WI38 (cell line): ENCODE data around the gene NUDT22.

Experiments used
- H3K4me3 ChIP-seq: 2 replicates; pipeline ENCODE4 v1.5.1; 2011; ENCODE audit warnings: low read depth, mild to moderate bottlenecking, control low read depth, low read length
- TF ChIP-seq, protein P1 (sequence below): IDR thresholded peaks from 2 replicates; pipeline ENCODE4 v1.5.1; 2012; ENCODE audit warnings: low read depth, mild to moderate bottlenecking, control low read depth, low read length

Gene NUDT22

DNA sequence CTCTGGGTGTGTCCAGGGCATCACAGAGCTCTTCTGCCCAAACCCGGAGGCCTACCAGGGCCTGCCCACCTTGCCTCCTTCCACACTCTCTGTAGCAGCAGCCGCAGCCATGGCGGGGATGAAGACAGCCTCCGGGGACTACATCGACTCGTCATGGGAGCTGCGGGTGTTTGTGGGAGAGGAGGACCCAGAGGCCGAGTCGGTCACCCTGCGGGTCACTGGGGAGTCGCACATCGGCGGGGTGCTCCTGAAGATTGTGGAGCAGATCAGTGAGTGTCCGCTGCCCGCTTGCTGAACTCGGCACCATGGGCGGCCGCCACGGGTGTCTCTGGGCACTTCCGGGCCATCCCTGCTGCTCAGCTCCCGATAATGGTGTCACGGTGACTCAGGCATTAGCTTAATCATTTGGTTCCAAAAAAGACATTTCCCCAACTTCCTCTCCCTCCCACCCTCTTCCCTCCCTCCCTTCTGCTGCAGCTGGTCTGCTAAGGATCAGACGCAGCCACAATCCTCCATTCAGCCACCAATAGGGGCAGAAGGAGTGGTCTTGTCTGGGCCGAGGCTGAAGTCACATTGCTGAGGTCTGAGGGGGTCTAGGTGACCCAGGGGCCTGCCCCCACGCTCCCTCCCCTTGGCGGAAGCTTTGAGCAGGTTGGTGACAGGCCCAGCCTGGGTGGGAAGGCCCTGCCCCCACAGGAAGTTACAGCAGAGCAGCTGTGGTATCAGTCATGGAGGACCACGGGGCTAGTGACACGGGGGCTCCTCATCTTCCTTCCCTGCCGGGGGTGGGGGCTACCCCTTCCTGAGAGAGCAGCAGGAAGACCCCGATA lies 18.6 kb upstream of the NUDT22 start:
- TF ChIP-seq, protein P1, sequence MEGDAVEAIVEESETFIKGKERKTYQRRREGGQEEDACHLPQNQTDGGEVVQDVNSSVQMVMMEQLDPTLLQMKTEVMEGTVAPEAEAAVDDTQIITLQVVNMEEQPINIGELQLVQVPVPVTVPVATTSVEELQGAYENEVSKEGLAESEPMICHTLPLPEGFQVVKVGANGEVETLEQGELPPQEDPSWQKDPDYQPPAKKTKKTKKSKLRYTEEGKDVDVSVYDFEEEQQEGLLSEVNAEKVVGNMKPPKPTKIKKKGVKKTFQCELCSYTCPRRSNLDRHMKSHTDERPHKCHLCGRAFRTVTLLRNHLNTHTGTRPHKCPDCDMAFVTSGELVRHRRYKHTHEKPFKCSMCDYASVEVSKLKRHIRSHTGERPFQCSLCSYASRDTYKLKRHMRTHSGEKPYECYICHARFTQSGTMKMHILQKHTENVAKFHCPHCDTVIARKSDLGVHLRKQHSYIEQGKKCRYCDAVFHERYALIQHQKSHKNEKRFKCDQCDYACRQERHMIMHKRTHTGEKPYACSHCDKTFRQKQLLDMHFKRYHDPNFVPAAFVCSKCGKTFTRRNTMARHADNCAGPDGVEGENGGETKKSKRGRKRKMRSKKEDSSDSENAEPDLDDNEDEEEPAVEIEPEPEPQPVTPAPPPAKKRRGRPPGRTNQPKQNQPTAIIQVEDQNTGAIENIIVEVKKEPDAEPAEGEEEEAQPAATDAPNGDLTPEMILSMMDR: no peak
- H3K4me3 ChIP-seq: no peak overlapping the region

DNA sequence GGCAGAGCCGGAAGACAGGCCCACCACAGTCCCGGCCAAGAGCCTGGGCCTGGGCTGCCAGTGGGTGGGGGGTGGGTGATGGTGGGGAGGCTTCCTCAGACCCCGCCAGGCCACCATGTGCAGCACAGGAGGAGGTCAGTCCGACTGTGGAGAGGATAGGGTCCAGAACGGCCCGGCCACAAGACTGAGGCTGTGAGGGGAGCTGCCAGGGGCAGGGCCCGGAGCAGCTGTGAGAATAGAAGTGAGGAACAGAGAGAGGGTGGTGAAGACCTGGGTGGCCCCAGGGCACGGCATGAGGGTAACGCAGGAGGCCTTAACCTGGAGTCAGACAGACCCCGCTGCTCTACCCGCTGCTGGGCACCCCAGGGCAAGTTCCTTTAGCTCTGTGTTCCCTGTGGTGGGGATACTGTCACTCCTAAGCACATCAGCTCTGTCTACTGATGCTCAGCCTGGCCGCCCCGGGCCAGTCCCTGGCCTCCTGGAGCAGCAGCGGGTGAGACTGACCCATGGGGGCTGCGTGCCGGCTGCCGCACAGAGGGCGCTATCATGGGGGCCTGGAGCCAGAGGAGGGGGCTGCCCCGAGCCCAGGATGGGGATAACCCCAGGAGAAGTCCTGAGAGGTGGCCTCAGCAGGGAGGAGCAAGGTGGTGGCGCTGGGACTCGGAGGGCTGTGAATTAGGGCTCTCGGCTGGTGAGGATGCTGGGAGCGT lies 17.8 kb upstream of the NUDT22 start:
- H3K4me3 ChIP-seq: no peak overlapping the region
- TF ChIP-seq, protein P1: no peak

DNA sequence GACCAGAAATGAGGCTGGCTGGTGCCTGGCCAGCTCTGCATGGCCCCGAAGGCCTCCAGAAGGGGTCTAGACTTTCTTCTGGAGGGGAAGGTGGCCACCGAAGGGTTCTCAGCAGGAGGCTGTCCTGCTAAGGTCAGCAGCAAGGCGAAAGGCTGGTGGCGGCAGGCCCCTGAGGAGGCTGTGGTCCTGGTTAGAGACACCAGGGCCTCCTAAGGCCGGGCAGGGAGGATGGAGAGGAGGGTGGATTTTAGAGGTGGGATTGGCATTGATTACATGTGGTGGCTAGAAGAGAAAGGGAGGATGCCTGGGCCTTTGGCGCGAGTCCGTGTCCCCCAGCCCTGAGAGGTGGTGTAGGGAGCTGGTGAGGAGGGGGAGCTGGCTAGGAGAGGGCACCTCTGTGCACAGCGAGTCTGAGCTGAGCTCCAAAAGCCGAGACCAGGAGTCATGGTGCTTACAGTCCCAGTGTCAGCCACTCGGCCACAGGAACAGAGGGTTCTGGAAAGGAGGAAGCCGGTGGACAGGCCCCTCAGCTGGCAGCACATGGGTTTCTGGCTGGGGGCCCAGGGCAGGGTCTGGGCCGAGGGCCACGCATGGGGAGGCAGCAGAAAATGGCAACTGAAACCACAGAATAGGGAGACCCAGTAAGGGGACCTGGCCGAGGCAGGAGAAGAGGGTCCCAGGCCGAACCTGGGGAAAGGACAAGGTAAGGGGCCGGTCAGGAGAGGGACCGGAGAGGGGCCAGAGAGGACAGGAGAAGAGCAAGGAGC lies 17.1 kb upstream of the NUDT22 start:
- H3K4me3 ChIP-seq: no peak overlapping the region
- TF ChIP-seq, protein P1: no peak

DNA sequence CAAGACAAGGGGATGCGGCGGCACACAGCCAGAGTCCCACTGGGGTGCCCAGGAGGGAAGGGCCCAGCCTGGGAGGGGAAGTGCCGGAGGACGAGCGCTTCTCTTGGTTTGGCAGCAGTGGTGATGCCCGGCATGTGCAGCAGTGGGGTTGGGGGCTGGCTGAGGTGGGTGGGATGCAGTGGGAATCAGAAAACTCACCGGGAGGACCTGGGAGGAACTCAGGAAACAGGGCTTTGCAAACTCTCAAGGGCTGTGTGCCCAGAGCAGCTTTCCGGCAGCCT lies 16.6 kb upstream of the NUDT22 start:
- TF ChIP-seq, protein P1: no peak

DNA sequence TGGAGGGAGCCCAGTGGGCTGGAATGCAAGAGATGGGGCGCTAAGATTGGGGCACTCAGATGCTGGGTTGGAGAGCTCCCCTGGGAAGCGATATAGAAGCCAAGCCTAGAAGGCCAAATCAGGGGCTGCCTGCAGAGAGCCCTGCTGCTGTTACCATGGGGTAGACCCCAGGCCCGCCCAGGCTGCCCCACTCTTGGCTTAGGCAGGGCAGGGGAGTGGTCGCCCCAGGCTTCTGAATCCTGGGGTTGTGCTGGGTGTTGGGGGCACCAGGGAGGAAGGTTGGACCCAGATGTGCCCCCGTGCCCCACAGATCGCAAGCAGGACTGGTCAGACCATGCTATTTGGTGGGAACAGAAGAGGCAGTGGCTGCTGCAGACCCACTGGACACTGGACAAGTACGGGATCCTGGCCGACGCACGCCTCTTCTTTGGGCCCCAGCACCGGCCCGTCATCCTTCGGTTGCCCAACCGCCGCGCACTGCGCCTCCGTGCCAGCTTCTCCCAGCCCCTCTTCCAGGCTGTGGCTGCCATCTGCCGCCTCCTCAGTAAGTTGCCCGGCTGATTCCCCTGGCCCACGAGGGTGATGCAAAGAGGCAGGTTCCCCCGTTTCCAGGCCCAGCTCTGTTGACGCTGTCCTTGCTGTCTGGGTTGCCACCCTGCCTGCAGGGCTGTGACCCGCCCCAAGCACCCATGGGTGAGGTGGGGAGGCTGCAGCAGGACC lies 15.6 kb upstream of the NUDT22 start:
- TF ChIP-seq, protein P1: no peak
- H3K4me3 ChIP-seq: no peak overlapping the region

More for the DNA sequence above, 16.6 kb upstream of the NUDT22 start:
- no peak overlapping the region for H3K4me3 ChIP-seq

DNA sequence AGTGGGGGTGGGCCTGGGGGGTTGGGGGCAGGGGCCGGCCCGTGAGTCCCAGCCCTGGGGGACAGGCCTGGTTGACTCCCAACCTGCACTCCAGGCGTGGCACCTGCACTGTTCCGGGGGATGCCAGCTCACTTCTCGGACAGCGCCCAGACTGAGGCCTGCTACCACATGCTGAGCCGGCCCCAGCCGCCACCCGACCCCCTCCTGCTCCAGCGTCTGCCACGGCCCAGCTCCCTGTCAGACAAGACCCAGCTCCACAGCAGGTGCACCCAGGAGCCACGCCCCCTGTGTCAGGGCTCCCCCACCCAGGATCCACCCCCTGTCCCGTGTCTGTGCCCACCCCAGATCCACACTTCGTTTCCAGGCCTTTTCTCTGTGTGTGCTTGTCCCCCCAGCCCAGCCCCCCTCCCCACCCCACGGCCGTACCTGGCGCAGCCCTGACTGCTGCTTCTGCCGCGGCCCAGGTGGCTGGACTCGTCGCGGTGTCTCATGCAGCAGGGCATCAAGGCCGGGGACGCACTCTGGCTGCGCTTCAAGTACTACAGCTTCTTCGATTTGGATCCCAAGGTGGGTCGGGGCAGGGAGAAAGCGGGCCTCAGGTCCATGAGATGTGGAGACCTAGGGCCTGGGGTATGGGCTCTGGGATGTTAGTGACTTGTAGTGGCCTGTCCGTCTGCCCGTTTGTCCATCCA lies 14.7 kb upstream of the NUDT22 start:
- TF ChIP-seq, protein P1: no peak
- no peak overlapping the region for H3K4me3 ChIP-seq
